HepG2 (cell line): Measurements from ENCODE around the gene FGFR1OP2. TPM values are rescaled to one million over a fixed set of nuclear protein-coding genes. Genes with fewer than 3 reads are reported as not detected.

Experiments
- ARNT ChIP-seq: fragments of 450-650 bp; IDR thresholded peaks from 2 replicates; pipeline ENCODE4 v1.6.1; 2017
- CTCF ChIP-seq: sonication (generic); formaldehyde crosslinking; IDR thresholded peaks from 2 replicates; pipeline ENCODE4 v1.5.0; 2020; ENCODE audit warnings: mild to moderate bottlenecking, missing genetic modification reagents, moderate library complexity
- EEA1 ChIP-seq: sonication (generic); formaldehyde crosslinking; IDR thresholded peaks from 2 replicates; pipeline ENCODE4 v1.5.1; 2020; ENCODE audit warnings: mild to moderate bottlenecking, missing genetic modification reagents, borderline replicate concordance
- ETS1 ChIP-seq: sonication (generic); formaldehyde crosslinking; IDR thresholded peaks from 2 replicates; pipeline ENCODE4 v1.4.0; 2020; ENCODE audit warnings: missing genetic modification reagents
- FOXA3 ChIP-seq: IDR thresholded peaks from 2 replicates; pipeline ENCODE4 v1.6.1; 2016; ENCODE audit warnings: missing genetic modification reagents, missing compliant biosample characterization
- IRF2 ChIP-seq: IDR thresholded peaks from 2 replicates; pipeline ENCODE4 v1.6.1; 2018; ENCODE audit warnings: missing genetic modification reagents, missing compliant biosample characterization
- KDM4B ChIP-seq: sonication (generic); formaldehyde crosslinking; IDR thresholded peaks from 2 replicates; pipeline ENCODE4 v1.4.0; 2020; ENCODE audit warnings: missing genetic modification reagents
- KLF15 ChIP-seq: sonication (generic); formaldehyde crosslinking; IDR thresholded peaks from 2 replicates; pipeline ENCODE4 v1.8.1; 2023; ENCODE audit warnings: borderline replicate concordance, mild to moderate bottlenecking, inconsistent platforms, missing genetic modification reagents, mixed read lengths
- LBX2 ChIP-seq: sonication (generic); formaldehyde crosslinking; IDR thresholded peaks from 2 replicates; pipeline ENCODE4 v1.5.0; 2020; ENCODE audit warnings: missing genetic modification reagents, mild to moderate bottlenecking, borderline replicate concordance
- NFKB2 ChIP-seq: sonication (generic); formaldehyde crosslinking; IDR thresholded peaks from 2 replicates; pipeline ENCODE4 v1.4.0; 2020; ENCODE audit warnings: missing genetic modification reagents, borderline replicate concordance
- POGZ ChIP-seq: sonication (generic); formaldehyde crosslinking; IDR thresholded peaks from 2 replicates; pipeline ENCODE4 v1.4.0; 2020; ENCODE audit warnings: mild to moderate bottlenecking, missing genetic modification reagents
- RARA ChIP-seq: IDR thresholded peaks from 2 replicates; pipeline ENCODE4 v1.6.1; 2016; ENCODE audit warnings: missing genetic modification reagents, missing compliant biosample characterization
- RFX1 ChIP-seq: fragments of 450-650 bp; IDR thresholded peaks from 2 replicates; pipeline ENCODE4 v1.6.1; 2017
- RFX5 ChIP-seq: IDR thresholded peaks from 2 replicates; pipeline ENCODE4 v1.6.1; 2011; ENCODE audit warnings: low read depth, low read length, improper control_type of control experiment
- SMAD3 ChIP-seq: sonication (generic); formaldehyde crosslinking; IDR thresholded peaks from 2 replicates; pipeline ENCODE4 v1.4.0; 2020; ENCODE audit warnings: missing genetic modification reagents
- SNAPC5 ChIP-seq: sonication (generic); formaldehyde crosslinking; IDR thresholded peaks from 2 replicates; pipeline ENCODE4 v1.8.1; 2023; ENCODE audit warnings: mild to moderate bottlenecking, missing genetic modification reagents, borderline replicate concordance
- ZNF432 ChIP-seq: sonication (generic); formaldehyde crosslinking; IDR thresholded peaks from 2 replicates; pipeline ENCODE4 v1.5.0; 2020; ENCODE audit warnings: missing genetic modification reagents, mild to moderate bottlenecking, borderline replicate concordance
- ZNF605 ChIP-seq: sonication (generic); formaldehyde crosslinking; IDR thresholded peaks from 2 replicates; pipeline ENCODE4 v1.8.0; 2022; ENCODE audit warnings: mild to moderate bottlenecking, missing genetic modification reagents
- ZSCAN25 ChIP-seq: sonication (generic); formaldehyde crosslinking; IDR thresholded peaks from 2 replicates; pipeline ENCODE4 v1.8.0; 2022; ENCODE audit warnings: mild to moderate bottlenecking, missing genetic modification reagents
- polyA plus RNA-seq, 8 experiments: library from polyadenylated mRNA; depleted of rRNA in 3 of 8; stranded (reverse) in 7 of 8; unstranded in 1 of 8; fragments of >200 nt; fragmentation: Illumina TruSeq in 4 of 8; extraction: Trizol in 4 of 8; gene quantifications; 2 replicates each; pipeline versions ENCODE4 v1.2.1 to v1.2.3, GENCODE V29; 2011 to 2016; ENCODE audit warnings: low read depth in 4 of 8, missing spikeins in 1 of 8, mixed read lengths in 1 of 8; ENCODE audit not compliant: insufficient read depth in 1 of 8
- total RNA-seq, 5 experiments: library from RNA; depleted of rRNA; stranded (reverse); fragments of >200 nt; fragmentation: Illumina TruSeq; extraction: Trizol; gene quantifications; 2 replicates each; pipeline ENCODE4 v1.2.3, GENCODE V29; 2016; ENCODE audit warnings: low read depth in 1 of 5
- TF ChIP-seq, protein P1 (sequence below): sonication (generic); formaldehyde crosslinking; IDR thresholded peaks from 2 replicates; pipeline ENCODE4 v1.5.1; 2020; ENCODE audit warnings: missing genetic modification reagents, mild to moderate bottlenecking, borderline replicate concordance
- TF ChIP-seq, protein P2 (sequence below): sonication (generic); formaldehyde crosslinking; IDR thresholded peaks from 2 replicates; pipeline ENCODE4 v1.5.1; 2020; ENCODE audit warnings: mild to moderate bottlenecking, missing genetic modification reagents, moderate library complexity
- TF ChIP-seq, protein P3 (sequence below): sonication (generic); formaldehyde crosslinking; IDR thresholded peaks from 2 replicates; pipeline ENCODE4 v1.4.0; 2020; ENCODE audit warnings: mild to moderate bottlenecking, low read depth, missing genetic modification reagents

Gene FGFR1OP2
- total and polyA plus RNA-seq, 2 of the 13 experiments (the other 11 are each of a cell fraction or from before 2014, with no cell fraction given) = 18.3 to 38.1 TPM

DNA sequence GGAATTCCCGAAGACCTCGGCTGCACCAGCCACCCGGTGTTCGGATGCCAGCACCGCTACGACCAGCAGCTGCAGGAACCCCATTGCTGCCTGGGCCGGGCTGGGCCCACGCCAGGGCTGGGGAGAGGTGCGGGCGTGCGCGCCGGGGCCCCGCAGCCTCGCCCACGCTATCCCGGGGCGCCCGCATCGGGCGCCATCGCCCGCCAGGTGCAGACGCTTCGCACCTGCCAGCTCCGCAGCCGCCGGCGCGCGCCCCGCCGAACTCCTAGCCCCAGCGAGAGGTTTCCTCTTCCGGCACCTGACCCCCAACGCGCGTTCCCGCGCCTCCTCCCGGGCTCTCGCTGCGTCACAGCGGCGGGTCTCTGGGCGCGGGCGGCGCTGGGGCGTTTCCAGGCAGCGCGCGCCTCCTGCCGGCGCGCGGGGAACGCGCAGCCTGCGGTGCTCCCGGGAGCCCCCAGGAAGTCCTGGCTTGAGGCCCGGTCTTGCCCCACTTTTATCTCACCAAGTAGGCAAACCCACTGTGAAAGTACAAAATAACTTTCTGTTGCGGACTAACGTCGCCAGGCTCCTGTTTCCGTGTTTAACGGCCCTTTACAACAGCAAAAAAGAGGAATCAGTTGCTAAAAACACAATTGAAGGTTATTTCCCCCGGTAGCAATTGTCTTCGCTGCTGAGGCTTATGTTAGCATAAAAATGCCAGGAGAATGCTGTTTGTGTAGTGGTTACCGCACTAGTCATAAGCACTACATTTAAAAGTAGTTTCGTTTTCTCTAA is 76.0 kb downstream of the FGFR1OP2 start, which contains the start of gene TM7SF3 (continued):
- peak; percentile 50 for TF ChIP-seq POGZ (CRISPR knock-in tag)
- TF ChIP-seq IRF2 (CRISPR knock-in tag) = no peak; the same call in 1 of the 2 replicates
- no peak for TF ChIP-seq RFX5
- no peak for TF ChIP-seq KLF15
- TF ChIP-seq NFKB2 (CRISPR knock-in tag) = peak; percentile 93; the same call in 1 of the 2 replicates
- no peak for TF ChIP-seq RFX1
- no peak for TF ChIP-seq ARNT
- TF ChIP-seq ZSCAN25 (CRISPR knock-in tag) = peak; percentile 49; the same call in 1 of the 2 replicates
- TF ChIP-seq, protein P1, sequence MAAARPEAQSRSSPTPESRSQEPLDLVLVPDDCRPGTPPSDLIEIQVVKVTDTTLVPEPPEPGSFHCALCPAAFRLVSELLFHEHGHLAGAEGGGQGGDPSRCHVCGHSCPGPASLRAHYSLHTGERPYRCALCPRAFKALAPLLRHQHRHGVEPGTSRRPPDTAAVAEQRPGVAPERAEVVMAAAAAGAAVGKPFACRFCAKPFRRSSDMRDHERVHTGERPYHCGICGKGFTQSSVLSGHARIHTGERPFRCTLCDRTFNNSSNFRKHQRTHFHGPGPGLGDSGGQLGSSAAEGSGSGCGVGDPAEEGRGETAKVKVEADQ (CRISPR knock-in tag) = no peak; the same call in 1 of the 2 replicates
- peak; percentile 52; the same call in 1 of the 2 replicates for TF ChIP-seq EEA1 (CRISPR knock-in tag)
- no peak for TF ChIP-seq KDM4B (CRISPR knock-in tag)
- TF ChIP-seq RARA (CRISPR knock-in tag) = no peak
- no peak for TF ChIP-seq ZNF432 (CRISPR knock-in tag)
- TF ChIP-seq, protein P2, sequence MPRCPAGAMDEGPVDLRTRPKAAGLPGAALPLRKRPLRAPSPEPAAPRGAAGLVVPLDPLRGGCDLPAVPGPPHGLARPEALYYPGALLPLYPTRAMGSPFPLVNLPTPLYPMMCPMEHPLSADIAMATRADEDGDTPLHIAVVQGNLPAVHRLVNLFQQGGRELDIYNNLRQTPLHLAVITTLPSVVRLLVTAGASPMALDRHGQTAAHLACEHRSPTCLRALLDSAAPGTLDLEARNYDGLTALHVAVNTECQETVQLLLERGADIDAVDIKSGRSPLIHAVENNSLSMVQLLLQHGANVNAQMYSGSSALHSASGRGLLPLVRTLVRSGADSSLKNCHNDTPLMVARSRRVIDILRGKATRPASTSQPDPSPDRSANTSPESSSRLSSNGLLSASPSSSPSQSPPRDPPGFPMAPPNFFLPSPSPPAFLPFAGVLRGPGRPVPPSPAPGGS (CRISPR knock-in tag) = peak; percentile 89; the same call in 1 of the 2 replicates
- peak; percentile 85 for TF ChIP-seq CTCF (CRISPR knock-in tag)
- peak; percentile 83; the same call in 1 of the 2 replicates for TF ChIP-seq ETS1 (CRISPR knock-in tag)
- TF ChIP-seq LBX2 (CRISPR knock-in tag) = peak; percentile 74; the same call in 1 of the 2 replicates
- TF ChIP-seq, protein P3, sequence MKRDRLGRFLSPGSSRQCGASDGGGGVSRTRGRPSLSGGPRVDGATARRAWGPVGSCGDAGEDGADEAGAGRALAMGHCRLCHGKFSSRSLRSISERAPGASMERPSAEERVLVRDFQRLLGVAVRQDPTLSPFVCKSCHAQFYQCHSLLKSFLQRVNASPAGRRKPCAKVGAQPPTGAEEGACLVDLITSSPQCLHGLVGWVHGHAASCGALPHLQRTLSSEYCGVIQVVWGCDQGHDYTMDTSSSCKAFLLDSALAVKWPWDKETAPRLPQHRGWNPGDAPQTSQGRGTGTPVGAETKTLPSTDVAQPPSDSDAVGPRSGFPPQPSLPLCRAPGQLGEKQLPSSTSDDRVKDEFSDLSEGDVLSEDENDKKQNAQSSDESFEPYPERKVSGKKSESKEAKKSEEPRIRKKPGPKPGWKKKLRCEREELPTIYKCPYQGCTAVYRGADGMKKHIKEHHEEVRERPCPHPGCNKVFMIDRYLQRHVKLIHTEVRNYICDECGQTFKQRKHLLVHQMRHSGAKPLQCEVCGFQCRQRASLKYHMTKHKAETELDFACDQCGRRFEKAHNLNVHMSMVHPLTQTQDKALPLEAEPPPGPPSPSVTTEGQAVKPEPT (CRISPR knock-in tag) = no peak; the same call in 1 of the 2 replicates
- no peak for TF ChIP-seq SMAD3 (CRISPR knock-in tag)
- no peak for TF ChIP-seq ZNF605 (CRISPR knock-in tag)
- TF ChIP-seq FOXA3 (CRISPR knock-in tag) = peak; percentile 58
- 0 out of 2 replicates have a peak, but pooled peaks have one; percentile 51 for TF ChIP-seq SNAPC5
